SK-N-SH treated with all-trans-retinoic acid at 6 μM for 48 hours (cell line): ENCODE results near the gene BNC2.

ENCODE experiments used
- ATAC-seq: fragments of 200-7000 bp; cut with Tn5 transposase; 3 replicates; pipeline ENCODE4 v1.9.1; 2020; ENCODE audit warnings: mild to moderate bottlenecking, moderate library complexity
- ARNTL ChIP-seq: fragments of 450-650 bp; formaldehyde crosslinking; IDR thresholded peaks from 2 replicates; pipeline ENCODE4 v1.5.0; 2020; ENCODE audit warnings: low read depth, mild to moderate bottlenecking, moderate library complexity, borderline replicate concordance
- BACH2 ChIP-seq: fragments of 250-450 bp; sonication (Bioruptor Pico); IDR thresholded peaks from 2 replicates; pipeline ENCODE4 v1.9.0; 2021; ENCODE audit warnings: mild to moderate bottlenecking, borderline replicate concordance
- CREB5 ChIP-seq: fragments of 250-450 bp; sonication (Bioruptor Pico); IDR thresholded peaks from 2 replicates; pipeline ENCODE4 v1.5.1; 2020; ENCODE audit warnings: low read depth, mild to moderate bottlenecking, moderate library complexity
- CSDC2 ChIP-seq: fragments of 250-450 bp; sonication (Bioruptor Pico); IDR thresholded peaks from 2 replicates; pipeline ENCODE4 v1.5.0; 2020; ENCODE audit warnings: mild to moderate bottlenecking, moderate library complexity
- CSRNP3 ChIP-seq: fragments of 250-450 bp; sonication (Bioruptor Pico); IDR thresholded peaks from 2 replicates; pipeline ENCODE4 v1.5.1; 2021; ENCODE audit warnings: mild to moderate bottlenecking, moderate library complexity
- ESRRG ChIP-seq: fragments of 250-450 bp; sonication (Bioruptor Pico); IDR thresholded peaks from 2 replicates; pipeline ENCODE4 v1.6.1; 2021; ENCODE audit warnings: mild to moderate bottlenecking
- OSR1 ChIP-seq: fragments of 250-450 bp; sonication (Bioruptor Pico); IDR thresholded peaks from 2 replicates; pipeline ENCODE4 v1.8.0; 2022; ENCODE audit warnings: moderate library complexity, mild to moderate bottlenecking, inconsistent platforms
- PPARA ChIP-seq: fragments of 250-450 bp; sonication (Bioruptor Pico); IDR thresholded peaks from 2 replicates; pipeline ENCODE4 v1.5.0; 2020; ENCODE audit warnings: mild to moderate bottlenecking, borderline replicate concordance
- RARB ChIP-seq: fragments of 250-450 bp; sonication (Bioruptor Pico); IDR thresholded peaks from 2 replicates; pipeline ENCODE4 v1.8.0; 2021; ENCODE audit warnings: mild to moderate bottlenecking, moderate library complexity
- ZFP30 ChIP-seq: fragments of 450-650 bp; formaldehyde crosslinking; IDR thresholded peaks from 2 replicates; pipeline ENCODE4 v1.5.0; 2022; ENCODE audit warnings: mild to moderate bottlenecking, moderate library complexity
- ZNF565 ChIP-seq: fragments of 450-650 bp; formaldehyde crosslinking; conservative IDR thresholded peaks from 2 replicates; pipeline ENCODE4 v1.5.0; 2020; ENCODE audit warnings: low read depth, mild to moderate bottlenecking, moderate library complexity
- ZNF70 ChIP-seq: fragments of 450-650 bp; formaldehyde crosslinking; IDR thresholded peaks from 2 replicates; pipeline ENCODE4 v1.5.0; 2020; ENCODE audit warnings: mild to moderate bottlenecking, moderate library complexity
- ZNF8 ChIP-seq: fragments of 450-650 bp; formaldehyde crosslinking; IDR thresholded peaks from 2 replicates; pipeline ENCODE4 v1.5.0; 2020; ENCODE audit warnings: mild to moderate bottlenecking, moderate library complexity
- TF ChIP-seq, protein P1 (sequence below): fragments of 250-450 bp; sonication (Bioruptor Pico); IDR thresholded peaks from 2 replicates; pipeline ENCODE4 v1.5.0; 2020; ENCODE audit warnings: mild to moderate bottlenecking, moderate library complexity
- TF ChIP-seq, protein P2 (sequence below): fragments of 250-450 bp; sonication (Bioruptor Pico); IDR thresholded peaks from 2 replicates; pipeline ENCODE4 v1.8.0; 2020; ENCODE audit warnings: mild to moderate bottlenecking, moderate library complexity, borderline replicate concordance

BNC2 gene

GRCh38 chr9:16514131-16514530, 356.3 kb downstream of the BNC2 start:
- ATAC-seq: 0 out of 3 replicates have a peak, but pooled peaks have one; percentile 5
- TF ChIP-seq, protein P1, sequence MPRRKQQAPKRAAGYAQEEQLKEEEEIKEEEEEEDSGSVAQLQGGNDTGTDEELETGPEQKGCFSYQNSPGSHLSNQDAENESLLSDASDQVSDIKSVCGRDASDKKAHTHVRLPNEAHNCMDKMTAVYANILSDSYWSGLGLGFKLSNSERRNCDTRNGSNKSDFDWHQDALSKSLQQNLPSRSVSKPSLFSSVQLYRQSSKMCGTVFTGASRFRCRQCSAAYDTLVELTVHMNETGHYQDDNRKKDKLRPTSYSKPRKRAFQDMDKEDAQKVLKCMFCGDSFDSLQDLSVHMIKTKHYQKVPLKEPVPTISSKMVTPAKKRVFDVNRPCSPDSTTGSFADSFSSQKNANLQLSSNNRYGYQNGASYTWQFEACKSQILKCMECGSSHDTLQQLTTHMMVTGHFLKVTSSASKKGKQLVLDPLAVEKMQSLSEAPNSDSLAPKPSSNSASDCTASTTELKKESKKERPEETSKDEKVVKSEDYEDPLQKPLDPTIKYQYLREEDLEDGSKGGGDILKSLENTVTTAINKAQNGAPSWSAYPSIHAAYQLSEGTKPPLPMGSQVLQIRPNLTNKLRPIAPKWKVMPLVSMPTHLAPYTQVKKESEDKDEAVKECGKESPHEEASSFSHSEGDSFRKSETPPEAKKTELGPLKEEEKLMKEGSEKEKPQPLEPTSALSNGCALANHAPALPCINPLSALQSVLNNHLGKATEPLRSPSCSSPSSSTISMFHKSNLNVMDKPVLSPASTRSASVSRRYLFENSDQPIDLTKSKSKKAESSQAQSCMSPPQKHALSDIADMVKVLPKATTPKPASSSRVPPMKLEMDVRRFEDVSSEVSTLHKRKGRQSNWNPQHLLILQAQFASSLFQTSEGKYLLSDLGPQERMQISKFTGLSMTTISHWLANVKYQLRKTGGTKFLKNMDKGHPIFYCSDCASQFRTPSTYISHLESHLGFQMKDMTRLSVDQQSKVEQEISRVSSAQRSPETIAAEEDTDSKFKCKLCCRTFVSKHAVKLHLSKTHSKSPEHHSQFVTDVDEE: no peak
- TF ChIP-seq, protein P2, sequence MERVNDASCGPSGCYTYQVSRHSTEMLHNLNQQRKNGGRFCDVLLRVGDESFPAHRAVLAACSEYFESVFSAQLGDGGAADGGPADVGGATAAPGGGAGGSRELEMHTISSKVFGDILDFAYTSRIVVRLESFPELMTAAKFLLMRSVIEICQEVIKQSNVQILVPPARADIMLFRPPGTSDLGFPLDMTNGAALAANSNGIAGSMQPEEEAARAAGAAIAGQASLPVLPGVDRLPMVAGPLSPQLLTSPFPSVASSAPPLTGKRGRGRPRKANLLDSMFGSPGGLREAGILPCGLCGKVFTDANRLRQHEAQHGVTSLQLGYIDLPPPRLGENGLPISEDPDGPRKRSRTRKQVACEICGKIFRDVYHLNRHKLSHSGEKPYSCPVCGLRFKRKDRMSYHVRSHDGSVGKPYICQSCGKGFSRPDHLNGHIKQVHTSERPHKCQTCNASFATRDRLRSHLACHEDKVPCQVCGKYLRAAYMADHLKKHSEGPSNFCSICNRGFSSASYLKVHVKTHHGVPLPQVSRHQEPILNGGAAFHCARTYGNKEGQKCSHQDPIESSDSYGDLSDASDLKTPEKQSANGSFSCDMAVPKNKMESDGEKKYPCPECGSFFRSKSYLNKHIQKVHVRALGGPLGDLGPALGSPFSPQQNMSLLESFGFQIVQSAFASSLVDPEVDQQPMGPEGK: no peak

DNA sequence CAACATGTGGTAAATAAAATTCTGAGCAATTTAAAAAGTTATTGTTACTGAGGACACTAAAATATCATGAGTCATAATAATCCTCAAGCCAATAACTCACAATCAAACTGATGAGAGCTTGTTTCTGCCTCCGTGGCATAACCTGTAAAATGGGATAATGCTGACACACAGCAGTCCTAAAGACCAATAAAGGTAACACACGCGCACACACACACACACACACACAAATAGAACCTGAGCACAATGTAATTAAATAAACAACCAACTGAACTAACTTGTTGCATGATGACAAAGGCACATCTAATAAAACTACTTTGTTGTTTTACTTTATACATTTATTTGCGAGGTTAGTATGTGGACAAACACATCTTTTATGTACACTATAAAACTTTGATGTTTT, 358.2 kb downstream of the BNC2 start:
- no peak for ATAC-seq
- no peak for TF ChIP-seq BACH2
- TF ChIP-seq OSR1: no peak
- TF ChIP-seq, protein P1: no peak
- no peak for TF ChIP-seq CREB5 (CRISPR knock-in tag)
- TF ChIP-seq ESRRG (CRISPR knock-in tag): no peak
- TF ChIP-seq ZNF565 (CRISPR knock-in tag): no peak
- no peak for TF ChIP-seq ARNTL
- no peak for TF ChIP-seq ZNF70 (CRISPR knock-in tag)
- no peak for TF ChIP-seq PPARA (CRISPR knock-in tag)
- TF ChIP-seq RARB (CRISPR knock-in tag): no peak
- TF ChIP-seq ZNF8 (CRISPR knock-in tag): no peak
- TF ChIP-seq, protein P2: no peak

DNA sequence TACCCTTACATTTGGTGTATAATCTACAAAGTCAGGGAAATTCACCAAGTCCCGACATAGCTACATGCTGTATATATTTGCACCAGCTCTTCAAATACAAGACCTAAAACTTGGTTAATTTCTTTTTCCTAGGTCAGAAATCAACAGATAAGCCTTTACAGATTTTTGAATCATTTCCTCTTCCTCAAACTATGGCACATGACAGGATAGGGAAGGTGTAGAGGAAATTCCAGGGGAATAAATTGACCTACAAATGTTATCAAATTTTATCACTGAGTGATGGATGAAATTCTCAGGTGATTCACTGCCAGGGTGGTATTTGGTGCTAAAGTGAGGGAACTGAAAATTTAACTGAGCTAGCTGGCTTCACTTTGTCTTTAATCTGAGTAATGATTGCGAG, 360.0 kb downstream of the BNC2 start:
- TF ChIP-seq CSRNP3 (CRISPR knock-in tag): no peak
- no peak for TF ChIP-seq OSR1
- no peak for TF ChIP-seq CSDC2 (CRISPR knock-in tag)
- TF ChIP-seq, protein P2: no peak
- TF ChIP-seq ZFP30 (CRISPR knock-in tag): no peak
- TF ChIP-seq, all 23 proteins: peak for 0

More for the DNA sequence above, 360.0 kb downstream of the BNC2 start:
- ATAC-seq: peak; percentile 3; the same call in 1 of the 3 replicates
